GDM1 (cell line): ENCODE measurements around the gene NPW.

Source experiments
- DNase-seq: peaks from one replicate; lab custom pipeline; 2025; lab: John Stamatoyannopoulos, UW

NPW gene

GRCh38 chr16:1984347-1985225 lies 35.0 kb upstream of the NPW start:
- no peak for DNase-seq

GRCh38 chr16:1985466-1986150 lies 34.0 kb upstream of the NPW start:
- no peak for DNase-seq

- no peak for DNase-seq
Measured at GRCh38 chr16:1987198-1987597, 32.4 kb upstream of the NPW start.

- DNase-seq, result no peak
Measured at GRCh38 chr16:1989209-1990100, 30.1 kb upstream of the NPW start, which contains the start of gene SYNGR3. Gene SYNGR3 (plus strand): TSS chr16:1989970. CDS start chr16:1990103, 133 bp downstream.

- no peak for DNase-seq
Measured at GRCh38 chr16:1990101-1990350, 29.6 kb upstream of the NPW start.

- no peak for DNase-seq
Measured at GRCh38 chr16:1990351-1991134, 29.0 kb upstream of the NPW start.

GRCh38 chr16:1991135-1991551 lies 28.4 kb upstream of the NPW start:
- DNase-seq, result no peak

- no peak for DNase-seq
Measured at GRCh38 chr16:1991588-1991947, 28.0 kb upstream of the NPW start.

- DNase-seq, result no peak
Measured at GRCh38 chr16:1991948-1992703, 27.5 kb upstream of the NPW start.

- DNase-seq, result no peak
Measured at GRCh38 chr16:1992704-1993317, 26.8 kb upstream of the NPW start.

GRCh38 chr16:1993731-1994131 lies 25.9 kb upstream of the NPW start:
- DNase-seq, result no peak

- no peak for DNase-seq
Measured at GRCh38 chr16:1997494-1998359, 21.9 kb upstream of the NPW start.

- no peak for DNase-seq
Measured at GRCh38 chr16:1998360-1998835, 21.2 kb upstream of the NPW start.

GRCh38 chr16:1998852-1999801 lies 20.5 kb upstream of the NPW start:
- no peak for DNase-seq

- DNase-seq, result no peak
Measured at GRCh38 chr16:1999866-2000514, 19.6 kb upstream of the NPW start.

- DNase-seq, result no peak
Measured at GRCh38 chr16:2001035-2001434, 18.6 kb upstream of the NPW start.

GRCh38 chr16:2001456-2002355 lies 17.9 kb upstream of the NPW start:
- no peak for DNase-seq
